Trophoblast cell (in vitro differentiated cells and primary cell): ENCODE data around the gene FBRSL1.
A peak's percentile ranks its signal among the peaks of the same experiment; 100 is the strongest.

Experiments
- DNase-seq, 2 donors: peaks; one replicate each; pipeline ENCODE4 v3.0.0-alpha.2; 2016
- H2AFZ ChIP-seq: 2 replicates; pipeline ENCODE4 v1.6.1; 2013; ENCODE audit warnings: low read length, moderate library complexity, mild to moderate bottlenecking; ENCODE audit not compliant: insufficient read depth, poor library complexity
- H2AK5ac ChIP-seq: 2 replicates; pipeline ENCODE4 v1.6.1; 2013; ENCODE audit warnings: mild to moderate bottlenecking, low read length
- H2BK120ac ChIP-seq: 2 replicates; pipeline ENCODE4 v1.6.1; 2013; ENCODE audit warnings: low read length, mild to moderate bottlenecking, moderate library complexity; ENCODE audit not compliant: insufficient read depth, poor library complexity
- H2BK12ac ChIP-seq: 2 replicates; pipeline ENCODE4 v1.6.1; 2013; ENCODE audit warnings: mild to moderate bottlenecking, low read length, moderate library complexity
- H2BK5ac ChIP-seq: 2 replicates; pipeline ENCODE4 v1.6.1; 2013; ENCODE audit warnings: low read length, low read depth, moderate library complexity, mild to moderate bottlenecking; ENCODE audit not compliant: poor library complexity
- H3K14ac ChIP-seq: 2 replicates; pipeline ENCODE4 v1.6.1; 2013; ENCODE audit warnings: mild to moderate bottlenecking, low read length
- H3K18ac ChIP-seq: 2 replicates; pipeline ENCODE4 v1.6.1; 2013; ENCODE audit warnings: mild to moderate bottlenecking, low read length
- H3K23ac ChIP-seq: 2 replicates; pipeline ENCODE4 v1.6.1; 2013; ENCODE audit warnings: low read length
- H3K27ac ChIP-seq: 2 replicates; pipeline ENCODE4 v1.5.1; 2013; ENCODE audit warnings: low read depth, mild to moderate bottlenecking, inconsistent platforms, low read length, moderate library complexity
- H3K27me3 ChIP-seq: 2 replicates; pipeline ENCODE4 v1.6.1; 2013; ENCODE audit warnings: inconsistent platforms, mild to moderate bottlenecking, low read length, moderate library complexity; ENCODE audit not compliant: insufficient read depth
- H3K36me3 ChIP-seq, 2 experiments: 1 replicate in 1 of 2; 2 replicates in 1 of 2; pipeline ENCODE4 v1.6.1; 2013; ENCODE audit warnings: low read length in 2 of 2, mild to moderate bottlenecking in 2 of 2, moderate library complexity in 1 of 2; ENCODE audit not compliant: insufficient read depth in 2 of 2, control insufficient read depth in 1 of 2
- H3K4ac ChIP-seq: 2 replicates; pipeline ENCODE4 v1.6.1; 2013; ENCODE audit warnings: low read depth, mild to moderate bottlenecking, low read length, moderate library complexity
- H3K4me1 ChIP-seq, 2 experiments: 1 replicate in 1 of 2; 2 replicates in 1 of 2; pipeline ENCODE4 v1.6.1; 2013; ENCODE audit warnings: low read length in 2 of 2, mild to moderate bottlenecking in 2 of 2, moderate library complexity in 1 of 2; ENCODE audit not compliant: insufficient read depth in 2 of 2, control insufficient read depth in 1 of 2
- H3K4me2 ChIP-seq: 2 replicates; pipeline ENCODE4 v1.6.1; 2013; ENCODE audit warnings: inconsistent platforms, mild to moderate bottlenecking, low read length, moderate library complexity
- H3K4me3 ChIP-seq: 2 replicates; pipeline ENCODE4 v1.5.1; 2013; ENCODE audit warnings: mild to moderate bottlenecking, low read depth, low read length, inconsistent platforms
- H3K79me1 ChIP-seq: one replicate; pipeline ENCODE4 v1.6.1; 2013; ENCODE audit warnings: low read length
- H3K79me2 ChIP-seq: 2 replicates; pipeline ENCODE4 v1.6.1; 2013; ENCODE audit warnings: low read length, mild to moderate bottlenecking; ENCODE audit not compliant: control insufficient read depth, insufficient read depth, poor library complexity
- H3K9ac ChIP-seq: 2 replicates; pipeline ENCODE4 v1.6.1; 2013; ENCODE audit warnings: mild to moderate bottlenecking, low read length
- H3K9me3 ChIP-seq: 2 replicates; pipeline ENCODE4 v1.6.1; 2013; ENCODE audit warnings: low read depth, mild to moderate bottlenecking, control low read depth, inconsistent platforms, low read length; ENCODE audit not compliant: insufficient read depth
- H4K12ac ChIP-seq: 2 replicates; pipeline ENCODE4 v1.6.1; 2013; ENCODE audit warnings: low read depth, mild to moderate bottlenecking, low read length, moderate library complexity
- H4K8ac ChIP-seq: 2 replicates; pipeline ENCODE4 v1.6.1; 2013; ENCODE audit warnings: low read depth, mild to moderate bottlenecking, low read length, moderate library complexity
- H4K91ac ChIP-seq: one replicate; pipeline ENCODE4 v1.6.1; 2013; ENCODE audit warnings: low read depth, mild to moderate bottlenecking, low read length, moderate library complexity
- WGBS: extraction: QIAGEN DNeasy Blood & Tissue Kit; methylation state at CpG from one replicate; pipeline ENCODE4 v1.1.7; 2013; ENCODE audit warnings: missing lambda C conversion rate; ENCODE audit not compliant: insufficient read length, insufficient coverage; ENCODE audit errors: extremely low coverage; 5-methylcytosine and 5-hydroxymethylcytosine counted together

The FBRSL1 gene

DNA sequence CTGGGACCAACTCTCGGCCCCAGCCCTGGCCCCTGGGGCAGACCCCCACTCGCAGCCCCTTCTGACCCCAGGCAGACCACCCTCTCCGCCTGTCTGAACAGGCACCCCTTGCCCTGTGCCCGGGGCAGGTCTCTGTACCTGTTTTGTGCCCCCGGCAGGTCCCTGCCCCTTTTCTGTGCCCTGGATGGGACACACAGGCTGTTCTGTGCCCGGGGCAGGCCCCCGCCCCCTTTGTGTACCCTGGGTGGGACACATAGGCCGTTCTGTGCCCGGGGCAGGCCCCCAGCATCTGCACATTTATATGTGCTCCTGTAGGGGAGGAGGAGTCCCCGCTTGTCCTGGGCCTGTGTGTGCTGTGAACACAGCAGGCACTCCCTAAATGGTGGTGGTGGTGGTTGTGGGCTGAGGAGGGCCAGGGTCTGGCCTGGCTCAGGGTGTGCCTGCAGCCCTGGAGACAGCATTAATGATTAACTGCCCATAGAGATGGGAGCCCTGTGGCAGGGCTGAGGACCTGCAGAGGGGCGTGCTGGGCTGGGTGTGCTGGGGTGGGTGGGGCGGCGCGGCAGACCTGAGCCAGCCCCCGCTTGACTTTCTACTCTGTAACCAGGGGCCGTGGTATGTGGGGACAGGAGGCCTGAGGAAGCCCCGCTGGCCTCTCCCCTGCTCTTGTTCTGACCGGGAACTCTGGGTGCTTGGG, 3.7 kb downstream of the FBRSL1 start:
- Histone ChIP-seq H2BK12ac (peak overlapping the region; percentile 27), H2AFZ (no peak overlapping the region), H3K27me3 (peaks cover 9% of the 10 kb centered on the region), H3K36me3 (peaks cover 3% of the 10 kb centered on the region in 2 experiments), H3K18ac (peak overlapping the region; percentile 48), H3K23ac (no peak overlapping the region), H3K79me2 (peaks cover 42% of the 10 kb centered on the region), H3K4me1 (peaks cover 49 to 67% of the 10 kb centered on the region in 2 experiments), H3K4me3 (no peak overlapping the region), H4K8ac (peak overlapping the region; percentile 52), H2BK120ac (peak overlapping the region; percentile 76), H3K4ac (peak overlapping the region; percentile 53), H4K12ac (no peak overlapping the region), H3K4me2 (peak overlapping the region; percentile 63), H3K9ac (no peak overlapping the region), H3K79me1 (peaks cover 24% of the 10 kb centered on the region), H3K14ac (peak overlapping the region; percentile 54), H2BK5ac (peak overlapping the region; percentile 76), H4K91ac (peak overlapping the region; percentile 63), H3K27ac (peak overlapping the region; percentile 78), H3K9me3 (peaks cover under 1% of the 10 kb centered on the region), H2AK5ac (peak overlapping the region; percentile 77)
- WGBS = no CpG with 5 or more reads among the region's 18 CpGs
- DNase-seq = no peak

DNA sequence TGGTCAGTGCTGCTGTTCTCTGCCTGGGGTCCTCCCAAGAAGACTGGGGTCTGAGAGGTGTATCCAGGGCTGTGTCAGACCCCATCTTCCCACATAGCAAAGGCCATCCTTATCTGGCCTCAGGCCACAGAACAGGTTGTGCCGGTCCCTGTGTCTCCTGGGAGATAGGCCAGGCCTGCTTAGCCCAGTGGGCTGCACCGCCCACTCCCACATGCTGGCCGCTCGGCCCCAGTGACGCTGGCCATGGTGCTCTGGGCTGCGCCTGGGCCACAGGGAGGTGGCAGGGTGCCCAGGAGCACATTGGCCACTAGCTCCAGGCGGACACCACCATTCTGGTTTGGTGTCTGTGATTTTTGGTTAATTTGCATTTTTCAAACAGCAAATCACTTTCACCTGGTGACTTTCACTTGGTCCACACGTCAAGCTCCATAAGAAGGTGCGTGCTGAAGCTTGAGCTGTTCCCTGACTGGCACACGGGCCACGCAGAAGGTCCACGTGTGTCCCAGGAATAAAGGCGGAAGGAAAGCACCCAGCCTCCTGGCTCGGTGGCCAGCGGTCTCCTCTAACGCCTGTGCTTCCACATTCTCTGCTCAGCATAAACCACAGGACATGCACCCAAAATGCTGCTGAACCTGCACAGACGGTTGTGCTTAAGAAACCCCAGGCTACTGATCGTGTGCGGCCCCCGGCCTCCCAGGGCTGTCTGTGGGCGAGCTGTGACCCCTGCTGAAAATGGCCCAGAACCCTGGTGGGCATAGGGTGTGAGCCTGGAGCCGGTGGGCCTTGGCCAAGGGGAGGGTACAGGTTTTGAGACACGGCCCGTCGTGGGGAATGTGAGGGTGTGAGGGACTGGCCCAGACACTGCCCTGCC, 4.6 kb downstream of the FBRSL1 start:
- H3K27me3 ChIP-seq = peaks cover under 1% of the 10 kb centered on the region
- H4K91ac ChIP-seq = peak overlapping the region; percentile 63
- H2AFZ ChIP-seq = peak overlapping the region; percentile 27
- peak overlapping the region; percentile 78 for H3K27ac ChIP-seq
- H3K14ac ChIP-seq = peak overlapping the region; percentile 46
- H3K9me3 ChIP-seq = no peaks in the 10 kb centered on the region
- H3K18ac ChIP-seq = peak overlapping the region; percentile 62
- peaks cover 49 to 65% of the 10 kb centered on the region in 2 experiments for H3K4me1 ChIP-seq
- WGBS = no CpG with 5 or more reads among the region's 25 CpGs
- peaks cover 3% of the 10 kb centered on the region in 2 experiments for H3K36me3 ChIP-seq
- H4K12ac ChIP-seq = no peak overlapping the region
- peak overlapping the region; percentile 96 for H3K4ac ChIP-seq
- H3K79me2 ChIP-seq = peaks cover 49% of the 10 kb centered on the region
- peak overlapping the region; percentile 71 for H2AK5ac ChIP-seq
- H2BK5ac ChIP-seq = peak overlapping the region; percentile 63
- H2BK120ac ChIP-seq = peak overlapping the region; percentile 53
- peak overlapping the region; percentile 63 for H3K4me2 ChIP-seq
- peak; percentile 94 for DNase-seq
- no peak overlapping the region for H3K4me3 ChIP-seq
- peak overlapping the region; percentile 52 for H4K8ac ChIP-seq
- peaks cover 22% of the 10 kb centered on the region for H3K79me1 ChIP-seq
- no peak overlapping the region for H3K9ac ChIP-seq
- peak overlapping the region; percentile 29 for H2BK12ac ChIP-seq
- no peak overlapping the region for H3K23ac ChIP-seq

DNA sequence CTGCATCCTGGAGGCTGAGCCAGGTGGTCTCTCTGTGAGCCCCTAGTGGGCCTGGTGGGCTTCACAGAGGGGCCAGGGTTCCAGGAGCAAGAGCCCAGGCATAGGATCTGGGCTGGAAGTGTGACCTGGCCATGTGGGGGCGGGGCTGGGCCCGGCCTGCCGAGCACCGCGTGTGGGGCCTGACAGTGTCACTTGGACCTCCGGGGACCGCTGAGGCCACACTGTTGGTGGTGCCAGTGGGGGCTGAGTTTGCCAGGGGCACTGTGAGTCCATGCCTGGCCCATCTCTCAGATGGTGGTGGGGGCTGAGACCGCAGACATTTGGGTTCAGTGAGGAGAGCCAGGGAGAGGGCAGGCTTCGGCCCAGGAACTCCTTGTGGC, 5.2 kb downstream of the FBRSL1 start:
- Histone ChIP-seq H3K4me3 (no peak overlapping the region), H4K8ac (no peak overlapping the region), H3K27me3 (no peaks in the 10 kb centered on the region), H3K18ac (peak overlapping the region; percentile 62), H2AFZ (peak overlapping the region; percentile 27), H2AK5ac (peak overlapping the region; percentile 71), H3K14ac (peak overlapping the region; percentile 49), H3K9me3 (no peaks in the 10 kb centered on the region), H2BK120ac (peak overlapping the region; percentile 4), H3K4me2 (no peak overlapping the region), H4K91ac (peak overlapping the region; percentile 15), H3K79me1 (peaks cover 22% of the 10 kb centered on the region), H3K4me1 (peaks cover 52 to 67% of the 10 kb centered on the region in 2 experiments), H2BK5ac (peak overlapping the region; percentile 42), H3K27ac (no peak overlapping the region), H2BK12ac (peak overlapping the region; percentile 12), H3K36me3 (peaks cover 3% of the 10 kb centered on the region in 2 experiments), H3K4ac (peak overlapping the region; percentile 96), H3K9ac (no peak overlapping the region), H4K12ac (no peak overlapping the region), H3K23ac (no peak overlapping the region), H3K79me2 (peaks cover 49% of the 10 kb centered on the region)
- no peak for DNase-seq
- WGBS = no CpG with 5 or more reads among the region's 9 CpGs

- no peak overlapping the region for H2BK5ac ChIP-seq
- H4K12ac ChIP-seq = no peak overlapping the region
- H3K79me1 ChIP-seq = peaks cover 20% of the 10 kb centered on the region
- H3K23ac ChIP-seq = no peak overlapping the region
- H3K4me1 ChIP-seq = peaks cover 52 to 69% of the 10 kb centered on the region in 2 experiments
- peak overlapping the region; percentile 96 for H3K4ac ChIP-seq
- H2BK12ac ChIP-seq = peak overlapping the region; percentile 15
- no peak overlapping the region for H4K8ac ChIP-seq
- peak overlapping the region; percentile 9 for H2AFZ ChIP-seq
- no peak overlapping the region for H2BK120ac ChIP-seq
- DNase-seq = no peak
- no peaks in the 10 kb centered on the region for H3K9me3 ChIP-seq
- peaks cover 49% of the 10 kb centered on the region for H3K79me2 ChIP-seq
- no peak overlapping the region for H3K4me2 ChIP-seq
- H3K4me3 ChIP-seq = no peak overlapping the region
- H3K18ac ChIP-seq = peak overlapping the region; percentile 62
- no peak overlapping the region for H3K27ac ChIP-seq
- H2AK5ac ChIP-seq = no peak overlapping the region
- no peak overlapping the region for H4K91ac ChIP-seq
- peak overlapping the region; percentile 49 for H3K14ac ChIP-seq
- H3K9ac ChIP-seq = no peak overlapping the region
- H3K27me3 ChIP-seq = no peaks in the 10 kb centered on the region
- peaks cover 3% of the 10 kb centered on the region in 2 experiments for H3K36me3 ChIP-seq
- WGBS = no CpG with 5 or more reads among the region's 31 CpGs
Measured at GRCh38 chr12:132495629-132496357, 5.8 kb downstream of the FBRSL1 start.
